K562 (cell line): ENCODE data around the gene SH3BGRL2.

ENCODE experiments used
- CTCF ChIP-seq, 3 experiments: IDR thresholded peaks in 2 of 3; conservative IDR thresholded peaks in 1 of 3; 2 replicates each; pipeline ENCODE4 v1.5.1; 2011 to 2012; ENCODE audit warnings: low read length in 3 of 3, mild to moderate bottlenecking in 3 of 3, control low read depth in 2 of 3, improper control_type of control experiment in 1 of 3, inconsistent platforms in 1 of 3, low read depth in 1 of 3, mixed read lengths in 1 of 3, moderate library complexity in 1 of 3; ENCODE audit not compliant: insufficient read depth in 2 of 3
- EGR1 ChIP-seq: fragments of 450-650 bp; conservative IDR thresholded peaks from 2 replicates; pipeline ENCODE4 v1.6.1; 2017; ENCODE audit warnings: mild to moderate bottlenecking
- FOSL1 ChIP-seq: fragments of 200-800 bp; sonication (Bioruptor generic); conservative IDR thresholded peaks from 2 replicates; pipeline ENCODE4 v1.6.1; 2016; ENCODE audit warnings: missing genetic modification characterization, missing compliant biosample characterization
- HNRNPH1 ChIP-seq: fragments of 200-400 bp; formaldehyde crosslinking; optimal IDR thresholded peaks from 2 replicates; pipeline ENCODE3; 2017; ENCODE audit warnings: low read depth, mild to moderate bottlenecking, low read length, moderate library complexity
- JUND ChIP-seq, 2 experiments: IDR thresholded peaks; 2 replicates in 1 of 2; 3 replicates in 1 of 2; pipeline ENCODE4 v1.6.1; 2011; ENCODE audit warnings: borderline replicate concordance in 2 of 2, low read depth in 2 of 2, low read length in 2 of 2, improper control_type of control experiment in 1 of 2, missing biosample characterization in 1 of 2, missing genetic modification characterization in 1 of 2, missing genetic modification reagents in 1 of 2
- MEF2A ChIP-seq: IDR thresholded peaks from 2 replicates; pipeline ENCODE4 v1.6.1; 2011; ENCODE audit warnings: low read depth, mild to moderate bottlenecking, low read length, moderate library complexity; ENCODE audit not compliant: control insufficient read depth
- PML ChIP-seq: IDR thresholded peaks from 2 replicates; pipeline ENCODE4 v1.6.1; 2012; ENCODE audit warnings: low read length, inconsistent platforms
- POLR2A ChIP-seq: fragments of 450-650 bp; conservative IDR thresholded peaks from 2 replicates; pipeline ENCODE4 v1.6.1; 2016
- REST ChIP-seq, 2 experiments: fragments of 450-650 bp; formaldehyde crosslinking in 1 of 2; IDR thresholded peaks; 2 replicates each; pipeline versions ENCODE4 v1.4.0 to v1.6.1; 2014 to 2020; ENCODE audit warnings: mild to moderate bottlenecking in 2 of 2, borderline replicate concordance in 1 of 2, low read depth in 1 of 2
- RHOXF2B ChIP-seq: fragments of 250-450 bp; sonication (Bioruptor Pico); conservative IDR thresholded peaks from 2 replicates; pipeline ENCODE4 v1.5.1; 2021
- TGIF2 ChIP-seq: sonication (generic); formaldehyde crosslinking; IDR thresholded peaks from 2 replicates; pipeline ENCODE4 v1.8.1; 2022; ENCODE audit warnings: mild to moderate bottlenecking, missing genetic modification reagents, moderate library complexity
- ZBTB49 ChIP-seq: sonication (generic); formaldehyde crosslinking; IDR thresholded peaks from 2 replicates; pipeline ENCODE4 v1.8.0; 2022; ENCODE audit warnings: missing genetic modification reagents, mild to moderate bottlenecking, borderline replicate concordance
- TF ChIP-seq, protein P1 (sequence below): sonication (generic); formaldehyde crosslinking; IDR thresholded peaks from 2 replicates; pipeline ENCODE4 v1.8.1; 2023; ENCODE audit warnings: mild to moderate bottlenecking, missing genetic modification reagents, moderate library complexity

- TF ChIP-seq TGIF2 (CRISPR knock-in tag) (no peak), CTCF (IDR thresholded peaks at IDR 0.05 in 2 of 3, conservative IDR thresholded peaks at IDR 0.05 in 1 of 3; ENCODE audit: insufficient read depth in 2 of 3, low read depth in 1 of 3, low read length in 3 of 3) (no peak), MEF2A (no peak), POLR2A (no peak), ZBTB49 (CRISPR knock-in tag) (no peak), REST (IDR thresholded peaks at IDR 0.05; ENCODE audit: borderline replicate concordance) (no peak), REST (CRISPR knock-in tag; IDR thresholded peaks at IDR 0.05; ENCODE audit: low read depth) (no peak), FOSL1 (tag) (no peak), JUND (IDR thresholded peaks at IDR 0.05; ENCODE audit: borderline replicate concordance, low read depth, low read length) (no peak), JUND (tag; IDR thresholded peaks at IDR 0.05; ENCODE audit: borderline replicate concordance, low read depth, low read length) (no peak), HNRNPH1 (no peak), EGR1 (no peak), PML (no peak), RHOXF2B (no peak)
- TF ChIP-seq, protein P1, sequence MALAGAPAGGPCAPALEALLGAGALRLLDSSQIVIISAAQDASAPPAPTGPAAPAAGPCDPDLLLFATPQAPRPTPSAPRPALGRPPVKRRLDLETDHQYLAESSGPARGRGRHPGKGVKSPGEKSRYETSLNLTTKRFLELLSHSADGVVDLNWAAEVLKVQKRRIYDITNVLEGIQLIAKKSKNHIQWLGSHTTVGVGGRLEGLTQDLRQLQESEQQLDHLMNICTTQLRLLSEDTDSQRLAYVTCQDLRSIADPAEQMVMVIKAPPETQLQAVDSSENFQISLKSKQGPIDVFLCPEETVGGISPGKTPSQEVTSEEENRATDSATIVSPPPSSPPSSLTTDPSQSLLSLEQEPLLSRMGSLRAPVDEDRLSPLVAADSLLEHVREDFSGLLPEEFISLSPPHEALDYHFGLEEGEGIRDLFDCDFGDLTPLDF (CRISPR knock-in tag): no peak
Observed at GRCh38 chr6:79632580-79632979, 1.5 kb downstream of the SH3BGRL2 start.
